ENCODE results near the gene ENPP3. TPM values are rescaled to one million over a fixed set of nuclear protein-coding genes. Genes with fewer than 3 reads are reported as not detected.

Gene ENPP3
- polyA plus RNA-seq, 1 of the 3 experiments (the other 2 are of a cell fraction): not detected

GRCh38 chr6:131744432-131745287 is 107.6 kb downstream of the ENPP3 start:
- 6% methylated on average over 6 of the region's 6 CpGs for WGBS (ENCODE audit: low lambda C conversion rate)
- no peak overlapping the region for H3K4me2 ChIP-seq
- CTCF ChIA-PET: no interaction called here

More at GRCh38 chr6:131744432-131745287, 107.6 kb downstream of the ENPP3 start:
- H3K4me3 ChIP-seq (ENCODE audit: low read depth in 2 of 2, low read length in 1 of 2): no peak overlapping the region
- no peaks in the 10 kb centered on the region for H3K9me3 ChIP-seq
- H3K27me3 ChIP-seq (ENCODE audit: insufficient read depth): peaks cover 12% of the 10 kb centered on the region; the same call in 1 of the 2 replicates
- no peaks in the 10 kb centered on the region for H3F3A ChIP-seq (replicated peaks; ENCODE audit: insufficient read depth)
- no peak overlapping the region for H3K9ac ChIP-seq
- DNase-seq: no peak
- no peaks in the 10 kb centered on the region for H4K20me1 ChIP-seq (ENCODE audit: insufficient read depth)
- POLR2A ChIA-PET: no interaction called here
- TF ChIP-seq FOXJ3 (CRISPR knock-in tag; IDR thresholded peaks at IDR 0.05) (no peak), PBX3 (IDR thresholded peaks at IDR 0.05) (no peak), EZH2phosphoT487 (IDR thresholded peaks at IDR 0.05; ENCODE audit: borderline replicate concordance, low read depth) (no peak), POLR2AphosphoS5 (IDR thresholded peaks at IDR 0.05; ENCODE audit: low read depth, low read length) (no peak), MAX (IDR thresholded peaks at IDR 0.05; ENCODE audit: low read depth) (no peak), JUND (IDR thresholded peaks at IDR 0.05) (no peak), TAF1 (IDR thresholded peaks at IDR 0.05; ENCODE audit: borderline replicate concordance, low read depth, low read length) (no peak), RAD21 (IDR thresholded peaks at IDR 0.05; ENCODE audit: low read length) (no peak), SIN3A (IDR thresholded peaks at IDR 0.05; ENCODE audit: borderline replicate concordance, low read depth, low read length) (no peak), USF1 (IDR thresholded peaks at IDR 0.05; ENCODE audit: borderline replicate concordance, low read depth) (no peak), CHD2 (IDR thresholded peaks at IDR 0.05; ENCODE audit: low read length, partially characterized antibody) (no peak), EP300 (IDR thresholded peaks at IDR 0.05; ENCODE audit: borderline replicate concordance in 1 of 2, low read depth in 1 of 2, low read length in 1 of 2) (no peak), ZBTB33 (IDR thresholded peaks at IDR 0.05; ENCODE audit: borderline replicate concordance, low read depth) (no peak), ELF1 (IDR thresholded peaks at IDR 0.05) (no peak)
- no peaks in the 10 kb centered on the region for H3K36me3 ChIP-seq (replicated peaks in 1 of 2; ENCODE audit: control insufficient read depth in 1 of 2, insufficient read depth in 2 of 2, low read length in 1 of 2)
- no peaks in the 10 kb centered on the region for H3K79me2 ChIP-seq (ENCODE audit: insufficient read depth)
- H3K27ac ChIP-seq (ENCODE audit: low read depth in 2 of 2, low read length in 1 of 2): no peak overlapping the region
- no peak overlapping the region for H2AFZ ChIP-seq (ENCODE audit: low read depth)
- H3K4me1 ChIP-seq (ENCODE audit: control insufficient read depth in 1 of 2, insufficient read depth in 2 of 2, low read depth in 1 of 2, low read length in 1 of 2): no peaks in the 10 kb centered on the region
- no peaks in the 10 kb centered on the region for H3K9me2 ChIP-seq
